HG03135 (cell line): ENCODE results near the gene KTN1.

Experiments used
- ATAC-seq: cut with Tn5 transposase; IDR thresholded peaks from one replicate; pipeline ENCODE4 v1.9.1; 2021; ENCODE audit warnings: mild to moderate bottlenecking, moderate library complexity; ENCODE audit not compliant: unreplicated experiment

KTN1 gene

DNA sequence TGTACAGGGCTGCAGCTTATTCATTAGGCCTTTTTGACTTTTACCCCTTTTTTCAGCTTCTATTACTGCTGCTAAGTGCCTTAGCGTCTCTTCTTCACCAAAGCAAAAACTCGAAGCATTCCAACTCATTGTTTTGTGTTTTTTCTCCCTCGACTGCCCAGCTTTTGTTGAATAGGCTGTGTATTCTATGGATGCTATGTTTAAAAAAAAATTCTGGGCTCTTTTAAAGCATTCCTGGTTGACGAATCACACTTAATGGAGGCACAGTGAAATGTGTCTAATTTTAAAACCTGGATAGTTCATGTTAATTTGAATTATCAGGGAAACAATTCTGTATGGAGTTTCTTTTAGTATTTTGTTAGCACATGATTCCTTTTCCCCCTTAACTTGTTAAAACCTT is 29.7 kb downstream of the KTN1 start:
- ATAC-seq = no peak

DNA sequence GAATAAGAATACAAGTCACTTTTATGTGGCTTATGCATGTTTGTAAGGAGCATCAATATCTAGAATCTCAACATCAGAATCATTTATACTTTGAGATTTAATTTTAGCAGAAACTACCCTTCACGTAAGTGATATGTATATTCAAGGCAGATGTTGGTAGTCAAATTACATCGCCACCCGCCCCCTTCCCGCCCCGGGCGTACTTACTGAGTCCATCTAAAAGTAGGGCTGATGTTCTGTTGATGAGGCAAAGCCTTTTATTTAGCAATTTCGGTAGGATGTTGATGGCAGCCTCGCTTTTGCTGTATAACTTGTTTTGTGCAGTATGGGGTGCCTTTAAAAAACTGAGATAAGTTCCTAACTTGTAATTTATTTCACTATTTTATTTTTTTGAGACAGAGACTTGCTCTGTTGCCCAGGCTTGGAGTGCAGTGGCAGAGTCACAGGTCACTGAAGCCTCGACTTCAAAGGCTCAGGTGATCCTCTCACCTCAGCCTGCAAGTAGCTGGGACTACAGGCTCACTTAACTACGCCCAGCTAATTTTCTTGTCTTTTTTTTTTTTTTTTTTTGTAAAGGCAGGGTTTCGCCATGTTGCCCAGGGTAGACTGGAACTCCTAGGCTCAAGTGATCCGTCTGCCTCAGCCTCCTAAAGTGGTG is 30.8 kb downstream of the KTN1 start:
- no peak for ATAC-seq

DNA sequence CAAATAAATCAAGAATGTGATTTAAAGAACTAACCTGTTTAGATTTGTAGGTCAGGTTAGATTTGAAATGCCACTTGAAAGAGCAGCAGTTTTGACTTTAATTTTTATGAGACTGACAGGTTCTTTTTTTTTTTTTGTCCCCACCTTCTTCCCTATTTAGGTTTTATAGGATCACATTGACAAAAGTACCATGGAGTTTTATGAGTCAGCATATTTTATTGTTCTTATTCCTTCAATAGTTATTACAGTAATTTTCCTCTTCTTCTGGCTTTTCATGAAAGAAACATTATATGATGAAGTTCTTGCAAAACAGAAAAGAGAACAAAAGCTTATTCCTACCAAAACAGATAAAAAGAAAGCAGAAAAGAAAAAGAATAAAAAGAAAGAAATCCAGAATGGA is 31.9 kb downstream of the KTN1 start:
- ATAC-seq = no peak

DNA sequence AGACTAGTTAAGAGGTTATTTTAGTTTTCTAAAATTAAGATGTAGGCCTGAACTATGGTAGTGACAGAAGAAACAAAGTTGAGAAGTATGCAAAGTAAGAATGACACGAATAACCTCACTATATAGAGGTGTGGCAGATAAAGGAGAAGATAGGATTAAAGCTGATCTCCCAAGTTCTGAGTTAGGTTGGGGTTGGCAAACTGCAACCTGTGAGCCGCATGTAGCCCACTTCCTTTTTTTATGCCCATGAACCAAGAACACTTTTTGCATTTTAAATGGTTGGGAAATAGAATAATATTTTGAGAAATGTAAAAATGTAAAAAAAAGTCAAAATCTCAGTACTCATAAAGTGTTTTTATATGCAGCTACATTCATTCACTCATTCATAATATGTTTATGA is 34.3 kb downstream of the KTN1 start:
- no peak for ATAC-seq

DNA sequence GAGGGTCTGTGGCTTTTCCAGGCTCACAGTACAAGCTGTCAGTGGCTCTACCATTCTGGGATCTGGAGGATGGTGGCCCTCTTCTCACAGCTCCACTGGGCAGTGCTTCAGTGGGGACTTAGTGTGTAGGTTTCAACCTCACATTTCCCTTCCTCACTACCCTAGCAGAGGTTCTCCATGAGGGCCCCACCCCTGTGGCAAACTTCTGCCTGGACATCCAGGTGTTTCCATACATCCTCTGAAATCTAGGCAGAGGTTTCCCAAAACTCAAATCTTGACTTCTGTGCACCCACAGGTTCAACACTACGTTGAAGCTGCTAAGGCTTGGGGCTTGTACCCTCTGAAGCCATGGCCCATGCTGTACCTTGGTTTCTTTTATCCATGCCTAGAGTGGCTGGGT is 40.3 kb downstream of the KTN1 start:
- ATAC-seq = no peak

DNA sequence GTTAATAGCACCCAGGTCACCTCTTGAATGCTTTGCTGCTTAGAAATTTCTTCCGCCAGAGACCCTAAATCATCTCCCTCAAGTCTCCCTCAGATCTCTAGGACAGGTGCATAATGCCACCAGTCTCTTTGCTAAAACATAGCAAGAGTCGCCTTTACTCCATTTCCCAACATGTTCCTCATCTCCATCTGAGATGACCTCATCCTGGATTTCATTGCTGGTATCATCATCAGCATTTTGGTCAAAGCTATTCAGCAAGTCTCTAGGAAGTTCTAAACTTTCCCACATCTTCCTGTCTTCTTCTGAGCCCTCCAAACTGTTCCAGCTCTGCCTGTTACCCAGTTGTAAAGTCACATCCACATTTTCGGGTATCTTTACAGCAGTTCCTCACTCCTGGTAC is 41.0 kb downstream of the KTN1 start:
- no peak for ATAC-seq

DNA sequence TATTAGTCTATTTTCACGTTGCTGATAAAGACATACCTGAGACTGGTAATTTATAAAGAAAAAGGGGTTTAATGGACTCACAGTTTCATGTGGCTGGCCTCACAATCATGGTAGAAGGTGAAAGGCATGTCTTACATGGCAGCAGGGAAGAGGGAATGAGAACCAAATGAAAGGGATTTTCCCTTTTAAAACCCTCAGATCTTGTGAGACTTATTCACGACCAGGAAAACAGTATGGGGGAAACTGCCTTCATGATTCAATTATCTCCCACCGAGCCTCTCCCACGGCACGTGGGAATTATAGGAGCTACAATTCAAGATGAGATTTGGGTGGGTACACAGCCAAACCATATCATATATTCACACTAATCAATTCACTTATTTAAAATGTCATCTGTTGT is 41.4 kb downstream of the KTN1 start:
- ATAC-seq = no peak

DNA sequence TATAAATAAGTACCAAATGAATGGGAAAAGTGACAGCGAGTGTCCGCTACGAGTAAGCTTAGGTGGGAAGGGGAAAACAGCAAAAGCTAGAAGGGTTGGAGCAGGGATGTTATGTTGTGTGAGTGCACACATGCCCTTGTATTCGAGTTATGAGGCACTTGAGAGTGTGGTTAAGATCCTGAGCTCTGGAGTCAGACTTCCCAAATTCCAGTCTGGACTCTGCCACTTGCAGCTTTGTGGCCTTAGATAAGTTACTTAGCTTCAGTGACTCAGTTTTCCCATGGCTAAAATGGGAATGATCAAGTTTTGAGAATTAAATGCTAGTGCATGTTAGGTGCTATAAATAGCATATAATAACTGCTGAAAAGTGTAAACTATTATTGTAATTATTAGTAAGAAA is 44.9 kb downstream of the KTN1 start:
- ATAC-seq = no peak

DNA sequence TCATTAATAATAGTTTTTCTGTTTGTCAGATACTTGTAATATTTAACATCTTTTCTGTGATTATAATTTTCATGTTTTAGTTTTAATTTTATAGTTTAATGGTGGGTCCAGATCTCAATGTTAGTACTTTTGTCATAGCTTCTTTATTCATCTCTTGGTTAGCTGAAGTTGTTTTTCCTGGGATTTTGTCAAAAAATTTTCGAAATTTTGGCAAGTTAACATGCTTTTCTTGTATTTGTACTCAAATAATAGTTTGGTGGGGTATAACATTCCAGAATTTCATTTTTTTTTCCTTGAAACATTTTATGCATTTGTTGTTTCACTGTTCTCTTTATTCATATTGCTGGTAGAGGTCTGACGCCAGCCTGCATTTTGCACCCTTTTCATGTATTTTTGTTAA is 45.5 kb downstream of the KTN1 start:
- ATAC-seq = no peak

DNA sequence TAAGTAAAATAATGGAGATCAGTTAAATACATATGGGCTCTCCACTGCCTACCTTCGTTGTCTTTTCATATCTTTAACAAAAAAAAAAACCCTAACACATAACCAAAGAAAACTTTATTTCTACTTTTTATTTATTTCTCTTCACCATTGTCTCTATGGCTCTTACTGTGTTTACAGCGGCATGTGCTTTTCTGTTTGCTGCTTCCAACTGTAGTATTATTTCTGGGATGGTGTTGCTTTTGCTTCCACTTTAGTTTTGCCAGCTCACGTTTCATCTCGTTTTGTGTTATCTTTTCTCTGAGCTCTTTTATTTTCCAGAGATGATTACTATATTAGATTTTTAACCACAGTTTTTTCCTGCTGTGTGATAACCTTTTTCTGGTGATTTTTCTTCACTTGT is 46.1 kb downstream of the KTN1 start:
- ATAC-seq = no peak

DNA sequence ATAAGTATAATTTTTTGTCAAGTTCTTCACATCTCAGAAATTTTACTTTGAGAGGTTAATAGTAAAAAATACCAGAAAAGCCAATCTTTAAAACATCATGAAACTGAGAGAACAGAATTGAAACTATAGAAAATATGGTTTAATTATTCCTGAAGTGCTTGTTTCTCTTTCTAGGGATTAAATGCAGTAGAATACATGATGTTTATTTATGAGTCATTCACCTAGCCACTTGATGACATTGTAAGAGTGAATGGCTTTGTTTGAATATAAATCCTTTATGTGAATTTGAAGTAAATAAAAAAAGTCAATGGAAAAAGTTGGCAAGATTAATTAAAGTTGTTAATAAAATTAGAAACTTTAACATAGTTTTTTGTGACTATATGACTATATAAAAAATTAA is 48.4 kb downstream of the KTN1 start:
- no peak for ATAC-seq

DNA sequence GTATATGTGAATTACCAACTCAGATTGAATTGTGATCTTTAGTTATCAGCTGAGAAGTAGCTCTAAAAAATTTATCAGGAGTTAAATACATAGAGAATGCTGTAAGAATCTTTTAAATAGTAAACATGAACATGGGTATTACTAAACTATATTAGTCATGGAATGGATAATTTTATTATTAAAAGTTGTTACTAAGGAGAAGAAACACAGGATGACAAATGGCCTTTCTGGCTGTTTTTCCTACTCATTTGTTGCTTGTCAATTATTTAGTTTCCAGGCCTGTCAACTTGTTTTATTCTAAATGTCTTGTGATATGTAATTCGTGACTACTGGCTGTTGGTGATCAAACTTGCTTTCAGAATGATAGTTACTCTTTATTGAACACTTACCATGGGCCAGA is 58.7 kb downstream of the KTN1 start:
- no peak for ATAC-seq

DNA sequence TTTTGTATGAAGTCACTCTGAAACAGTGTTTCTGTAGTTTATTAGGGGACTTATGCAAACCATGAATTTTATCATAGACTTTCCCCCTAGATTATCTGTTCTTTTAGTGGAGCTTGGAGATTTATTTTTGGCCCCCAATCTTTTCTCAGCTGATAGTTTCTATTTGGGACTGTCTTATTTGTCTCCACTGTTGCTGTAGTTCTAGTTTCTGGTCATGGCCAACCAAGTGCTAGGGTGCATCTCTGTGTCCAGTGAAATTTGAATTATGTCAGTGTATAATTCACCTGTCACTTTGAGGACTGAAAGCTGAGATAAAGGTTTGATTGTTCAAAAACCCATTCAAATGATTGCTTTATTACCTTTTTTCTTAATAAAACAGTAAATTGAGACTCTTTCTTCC is 61.3 kb downstream of the KTN1 start:
- no peak for ATAC-seq

DNA sequence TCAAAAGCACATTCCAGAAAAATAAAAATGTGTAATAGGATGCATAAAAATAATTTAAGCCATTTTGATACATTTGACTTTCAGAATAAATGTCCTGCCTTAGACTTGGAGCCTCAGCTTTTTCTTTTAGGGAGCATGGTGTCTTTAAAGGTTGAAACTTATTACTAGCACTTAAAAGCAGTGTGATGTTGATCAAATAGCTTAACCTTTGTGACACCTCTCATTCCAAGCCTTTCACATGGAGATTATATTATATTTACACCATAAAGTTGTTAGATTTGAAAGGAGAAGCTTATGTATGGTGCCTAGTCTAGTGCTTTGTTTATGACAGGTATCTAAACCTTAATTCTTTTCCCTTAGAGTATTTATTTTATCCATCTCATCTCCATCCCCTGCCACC is 61.9 kb downstream of the KTN1 start:
- no peak for ATAC-seq

DNA sequence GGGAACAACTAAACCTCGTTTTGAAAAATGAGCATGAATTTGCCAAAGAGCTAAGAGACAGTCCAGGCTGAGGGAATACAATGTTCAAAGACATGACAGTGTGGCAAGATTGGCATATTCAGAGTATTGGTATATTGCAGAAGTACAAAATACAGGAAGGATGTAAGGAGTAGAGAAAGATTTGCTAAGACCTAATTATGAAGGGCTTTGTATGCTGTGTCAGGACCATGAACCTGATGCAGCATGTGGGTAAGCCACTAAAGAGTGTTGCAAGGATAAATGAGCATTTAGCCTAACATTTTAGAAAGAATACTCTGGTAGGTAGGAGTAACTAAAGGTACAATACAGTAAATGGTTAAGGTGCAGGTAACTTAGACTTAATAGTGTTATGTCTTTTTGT is 65.1 kb downstream of the KTN1 start:
- ATAC-seq = no peak

DNA sequence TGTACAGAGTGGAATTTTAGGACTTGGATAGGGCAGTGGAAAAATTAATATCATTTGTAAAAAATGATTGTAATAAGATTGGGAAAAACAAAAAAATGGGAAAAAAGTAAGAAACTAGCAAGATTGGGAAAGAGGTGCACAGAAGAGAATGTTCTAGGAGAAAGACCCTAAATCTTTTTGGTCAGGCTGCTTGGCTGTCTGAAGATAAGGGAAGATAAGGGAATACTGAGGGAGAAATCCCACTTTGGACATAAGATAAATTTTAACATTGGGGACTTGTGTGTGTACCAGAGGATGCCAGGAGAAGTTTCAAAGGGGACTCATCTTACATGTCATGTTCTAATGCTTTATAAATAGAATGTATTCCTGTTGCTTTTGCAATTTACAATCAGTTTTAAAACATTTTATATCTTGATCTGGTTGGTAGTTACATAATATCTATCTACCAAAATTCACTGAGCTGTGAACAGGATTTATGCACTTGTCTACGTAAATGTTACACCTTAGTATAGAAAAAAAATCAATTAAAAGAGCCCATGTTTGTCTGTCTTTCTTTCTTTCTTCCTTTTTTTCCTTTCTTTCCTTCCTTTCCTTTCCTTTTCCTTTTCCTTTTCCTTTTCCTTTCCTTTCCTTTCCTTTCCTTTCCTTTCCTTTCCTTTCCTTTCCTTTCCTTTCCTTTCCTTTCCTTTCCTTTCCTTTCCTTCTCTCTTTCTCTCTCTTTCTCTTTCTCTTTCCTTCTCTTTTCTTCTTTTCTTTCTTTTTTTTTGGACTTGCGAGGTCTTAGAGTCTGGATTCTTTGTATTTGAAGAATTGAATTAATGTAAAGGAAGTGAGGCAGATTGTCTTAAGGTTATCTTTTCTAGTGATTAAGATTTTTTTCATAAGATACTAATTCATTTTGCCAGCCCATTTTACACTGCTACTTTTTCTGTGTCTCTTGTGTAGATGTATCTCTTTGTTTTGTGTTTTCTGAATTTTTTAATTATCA is 66.1 kb downstream of the KTN1 start:
- no peak for ATAC-seq

DNA sequence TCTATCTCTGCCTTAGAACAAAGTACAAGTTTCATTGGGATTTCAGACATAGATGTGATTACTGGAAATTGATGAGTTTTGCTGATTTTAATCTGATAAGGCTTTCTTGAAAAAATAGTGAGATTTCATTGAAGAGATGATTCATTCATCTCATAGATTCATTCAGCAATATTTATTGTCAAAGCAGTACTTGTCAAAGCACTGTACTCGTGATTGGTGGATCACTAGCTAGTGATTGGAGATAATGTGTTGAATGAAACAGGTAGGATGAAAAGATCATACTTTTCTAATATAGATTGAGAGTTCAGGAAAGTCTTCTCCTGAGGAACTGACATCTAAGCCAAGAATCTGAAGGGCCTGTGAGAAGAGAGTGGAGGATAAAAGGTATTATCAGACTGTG is 71.0 kb downstream of the KTN1 start:
- ATAC-seq = no peak

DNA sequence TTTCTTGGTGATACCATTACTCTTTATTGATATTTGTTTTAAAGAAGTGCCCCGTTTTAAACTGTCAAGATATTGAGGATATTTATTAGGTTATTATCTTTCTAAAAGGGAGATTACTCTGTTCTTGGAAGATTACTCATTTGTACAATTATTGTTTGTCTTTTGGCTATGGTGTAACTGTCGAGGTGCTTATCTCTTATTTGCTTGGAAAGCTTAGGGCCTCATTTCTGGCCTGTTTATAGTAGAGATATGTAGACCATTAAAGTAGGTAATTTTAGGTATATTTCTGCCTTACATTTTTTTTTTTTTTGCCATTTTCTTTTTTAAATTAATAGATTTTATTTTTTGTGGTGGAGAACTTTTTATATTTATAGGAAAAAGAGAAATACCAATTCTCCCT is 74.2 kb downstream of the KTN1 start:
- ATAC-seq = no peak

DNA sequence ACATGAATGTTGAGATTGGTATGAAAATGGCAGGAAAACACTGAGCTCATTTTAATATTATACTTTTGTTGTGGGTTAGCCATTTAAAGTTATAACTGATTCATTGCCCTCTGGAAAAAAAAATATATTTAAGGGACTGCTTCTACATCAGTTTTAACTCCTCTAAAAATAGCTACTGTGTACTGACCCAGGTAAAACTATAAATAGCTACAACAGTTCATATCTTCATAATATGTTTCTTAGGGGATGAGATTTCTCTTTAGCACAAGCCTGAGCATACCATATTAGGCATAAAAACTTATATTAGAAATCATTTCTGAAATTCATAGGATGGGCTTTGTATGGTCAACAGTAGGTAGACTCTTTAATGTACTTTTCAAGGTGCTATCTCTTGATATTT is 81.0 kb downstream of the KTN1 start:
- no peak for ATAC-seq

DNA sequence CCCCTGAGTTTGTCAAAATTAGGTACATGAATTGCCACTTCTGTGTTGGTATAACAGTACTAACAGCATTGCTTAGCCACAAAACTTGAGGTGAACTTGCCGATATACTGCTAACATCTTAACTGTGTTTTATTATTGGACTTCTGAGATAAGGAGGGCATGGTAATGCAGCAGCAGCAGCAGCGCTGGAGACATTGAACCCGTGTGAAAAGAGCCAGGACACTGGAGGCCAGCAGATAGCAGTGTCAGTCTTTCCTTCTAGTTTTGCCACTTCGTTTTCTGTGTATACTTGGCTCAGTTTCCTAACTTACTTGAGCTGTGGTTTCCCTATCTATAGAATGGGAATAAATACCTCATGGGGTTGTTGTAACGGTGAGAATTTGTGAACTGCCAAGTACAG is 82.7 kb downstream of the KTN1 start:
- ATAC-seq = no peak

DNA sequence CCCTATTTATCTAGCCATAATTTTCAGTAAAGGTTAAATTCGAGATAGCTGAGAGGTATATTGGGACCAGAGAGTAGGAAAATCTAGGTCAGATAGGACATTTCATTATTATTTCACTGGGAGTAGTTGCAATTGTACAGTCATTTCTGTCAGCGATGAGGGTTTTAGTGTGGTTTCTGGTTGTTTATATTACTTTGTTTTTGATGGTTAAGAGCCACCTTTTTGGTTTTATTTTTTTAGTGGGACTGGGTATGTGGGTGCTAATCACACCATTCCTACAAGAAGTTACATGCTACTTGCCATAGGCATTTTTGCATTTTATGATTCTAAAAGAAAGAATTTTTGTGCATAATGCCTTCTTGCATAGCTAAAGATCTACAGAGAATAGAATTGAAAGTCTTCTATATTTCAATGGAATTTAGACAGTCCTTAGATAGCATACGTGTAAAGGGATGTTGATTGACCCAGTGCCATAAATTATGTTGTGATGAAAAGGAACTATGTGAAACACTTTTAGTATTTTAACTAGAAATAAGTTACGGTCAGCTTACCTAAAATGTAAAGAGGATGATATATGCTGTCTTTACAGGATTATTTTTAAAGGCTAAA is 85.2 kb downstream of the KTN1 start:
- ATAC-seq = no peak

DNA sequence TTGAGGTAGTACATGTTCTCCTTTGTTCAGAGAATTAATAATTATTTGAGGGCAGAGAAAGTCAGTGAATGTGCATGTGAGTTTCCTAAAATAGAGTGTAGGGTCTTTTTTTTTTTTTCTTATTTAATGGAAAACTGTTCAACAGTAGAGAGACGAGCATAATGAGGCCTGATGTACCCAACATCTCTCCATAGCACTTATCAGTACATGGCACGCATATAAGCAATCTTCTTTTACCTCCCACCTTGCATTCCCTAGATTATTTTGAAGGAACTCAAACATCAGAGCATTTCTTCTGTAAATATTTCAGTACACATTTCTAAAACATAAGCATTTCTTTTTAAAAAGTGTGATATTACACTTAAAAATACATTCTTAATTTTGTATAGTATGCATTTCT is 87.8 kb downstream of the KTN1 start:
- ATAC-seq = no peak
